K562 (cell line): ENCODE results near the gene SV2A. TPM values are rescaled to one million over a fixed set of nuclear protein-coding genes. Genes with fewer than 3 reads are reported as not detected.
A peak's percentile ranks its signal among the peaks of the same experiment; 100 is the strongest.

Source experiments
- ATAC-seq: fragments of 200-7000 bp; cut with Tn5 transposase; 3 replicates; pipeline ENCODE4 v1.9.1; 2020; ENCODE audit warnings: moderate library complexity
- BruUV-seq: library from RNA; stranded (reverse); fragments of 400-500 nt; replicated peaks from 2 replicates; lab custom pipeline; 2021; lab: Mats Ljungman, UMichigan
- CTCF ChIA-PET: fragments of 300-600 bp; formaldehyde crosslinking; extraction: SDS; loops from one replicate; lab custom pipeline; 2021; ENCODE audit warnings: low intra/inter-chr PET ratio; lab: Yijun Ruan, JAX
- POLR2A ChIA-PET: fragments of 300-600, 350-650 bp; sonication (Branson Sonifier 250); formaldehyde crosslinking; extraction: SDS; loops from one replicate; lab custom pipeline; 2021; ENCODE audit warnings: antibody characterized with exemption, inconsistent platforms; lab: Yijun Ruan, JAX
- DNase-seq, 4 experiments: peaks; one replicate each; pipeline versions ENCODE4 v3.0.0 to v3.0.0-alpha.2; 2011 to 2018; ENCODE audit warnings: low spot score in 3 of 4, mixed read lengths in 3 of 4; ENCODE audit errors: extremely low read depth in 1 of 4
- FAIRE-seq: peaks from 2 replicates; lab custom pipeline; 2011; peaks lifted over from hg19 to GRCh38; lab: Jason Lieb, UNC
- H2AFZ ChIP-seq: 2 replicates; pipeline ENCODE4 v1.6.0; 2011; ENCODE audit warnings: low read depth, low read length, control low read depth, inconsistent platforms
- H3K27ac ChIP-seq: fragments of 200-600 bp; 3 replicates; pipeline ENCODE4 v1.8.0; 2011; ENCODE audit warnings: low read depth, mild to moderate bottlenecking, control low read depth, inconsistent platforms, low read length, moderate library complexity, mixed read lengths; ENCODE audit errors: extremely low read depth
- H3K27me3 ChIP-seq, 2 experiments: fragments of 300-600 bp in 1 of 2; 2 replicates in 1 of 2; 3 replicates in 1 of 2; pipeline versions ENCODE4 v1.6.0 to v1.8.0; 2011; ENCODE audit warnings: inconsistent platforms in 2 of 2, low read length in 2 of 2, mild to moderate bottlenecking in 1 of 2, mixed read lengths in 1 of 2, moderate library complexity in 1 of 2; ENCODE audit not compliant: control insufficient read depth in 2 of 2, insufficient read depth in 2 of 2
- H3K36me3 ChIP-seq: fragments of 300-600 bp; 3 replicates; pipeline ENCODE4 v1.8.0; 2011; ENCODE audit warnings: mild to moderate bottlenecking, low read length, inconsistent platforms; ENCODE audit not compliant: control insufficient read depth, insufficient read depth
- H3K4me1 ChIP-seq, 2 experiments: fragments of 200-600 bp in 1 of 2; replicated peaks in 1 of 2; 2 replicates in 1 of 2; 3 replicates in 1 of 2; pipeline versions ENCODE4 v1.5.1 to v1.8.0; 2011; ENCODE audit warnings: inconsistent platforms in 2 of 2, low read length in 2 of 2, mild to moderate bottlenecking in 1 of 2, mixed read lengths in 1 of 2, moderate library complexity in 1 of 2; ENCODE audit not compliant: control insufficient read depth in 2 of 2, insufficient read depth in 2 of 2
- H3K4me2 ChIP-seq: 2 replicates; pipeline ENCODE4 v1.6.1; 2011; ENCODE audit warnings: low read length, control low read depth, inconsistent platforms, mixed read lengths; ENCODE audit not compliant: insufficient read depth
- H3K4me3 ChIP-seq: fragments of 200-600 bp; sonication (generic), shearing (Covaris generic); 2 replicates; pipeline ENCODE4 v1.5.1; 2016; ENCODE audit warnings: control low read depth, inconsistent platforms
- H3K79me2 ChIP-seq: fragments of 200-600 bp; 3 replicates; pipeline ENCODE4 v1.8.0; 2011; ENCODE audit warnings: low read length, inconsistent platforms; ENCODE audit not compliant: control insufficient read depth, insufficient read depth
- H3K9ac ChIP-seq, 2 experiments: 2 replicates each; pipeline versions ENCODE4 v1.6.0 to v1.6.1; 2011; ENCODE audit warnings: low read depth in 2 of 2, low read length in 2 of 2, control low read depth in 1 of 2, inconsistent platforms in 1 of 2, mild to moderate bottlenecking in 1 of 2, mixed read lengths in 1 of 2; ENCODE audit not compliant: insufficient read depth in 1 of 2
- H3K9me1 ChIP-seq: one replicate; pipeline ENCODE4 v1.6.0; 2011; ENCODE audit warnings: inconsistent platforms, mild to moderate bottlenecking, low read length, moderate library complexity; ENCODE audit not compliant: control insufficient read depth, insufficient read depth
- H3K9me3 ChIP-seq: replicated peaks from 2 replicates; pipeline ENCODE4 v1.5.1; 2011; ENCODE audit warnings: low read depth, low read length, inconsistent platforms; ENCODE audit not compliant: control insufficient read depth, insufficient read depth
- H4K20me1 ChIP-seq: replicated peaks from 2 replicates; pipeline ENCODE4 v1.6.1; 2011; ENCODE audit warnings: low read length, inconsistent platforms, mixed read lengths; ENCODE audit not compliant: control insufficient read depth, insufficient read depth
- E2F3 ChIP-seq: fragments of 250-450 bp; sonication (Bioruptor Pico); IDR thresholded peaks from 2 replicates; pipeline ENCODE4 v1.4.0; 2020; ENCODE audit warnings: mild to moderate bottlenecking
- ETV5 ChIP-seq: sonication (generic); formaldehyde crosslinking; IDR thresholded peaks from 2 replicates; pipeline ENCODE4 v1.4.0; 2020; ENCODE audit warnings: low read depth, mild to moderate bottlenecking, missing genetic modification reagents
- GATAD2A ChIP-seq: fragments of 450-650 bp; IDR thresholded peaks from 2 replicates; pipeline ENCODE4 v1.6.1; 2017
- HMGXB4 ChIP-seq: sonication (generic); formaldehyde crosslinking; IDR thresholded peaks from 2 replicates; pipeline ENCODE4 v1.8.1; 2023; ENCODE audit warnings: mild to moderate bottlenecking, missing genetic modification reagents
- HNRNPK ChIP-seq: fragments of 200-400 bp; formaldehyde crosslinking; IDR thresholded peaks from one replicate; pipeline ENCODE4 v1.6.1; 2018; ENCODE audit warnings: mild to moderate bottlenecking, low read depth, low read length; ENCODE audit not compliant: poor library complexity, severe bottlenecking
- NR1H2 ChIP-seq: sonication (generic); formaldehyde crosslinking; IDR thresholded peaks from 2 replicates; pipeline ENCODE4 v1.4.0; 2020; ENCODE audit warnings: mild to moderate bottlenecking, missing genetic modification reagents
- PCBP1 ChIP-seq: fragments of 200-400 bp; formaldehyde crosslinking; IDR thresholded peaks from 2 replicates; pipeline ENCODE4 v1.6.1; 2018; ENCODE audit warnings: mild to moderate bottlenecking, low read depth, low read length; ENCODE audit not compliant: poor library complexity, severe bottlenecking
- PCBP2 ChIP-seq: fragments of 200-400 bp; formaldehyde crosslinking; IDR thresholded peaks from 2 replicates; pipeline ENCODE4 v1.6.1; 2018; ENCODE audit warnings: low read length, low read depth, mild to moderate bottlenecking, moderate library complexity; ENCODE audit not compliant: poor library complexity, severe bottlenecking
- RCOR1 ChIP-seq, 2 experiments: IDR thresholded peaks; 2 replicates each; pipeline ENCODE4 v1.6.1; 2012; ENCODE audit warnings: low read depth in 2 of 2, low read length in 2 of 2, borderline replicate concordance in 1 of 2, improper control_type of control experiment in 1 of 2
- ZBTB8A ChIP-seq: fragments of 450-650 bp; IDR thresholded peaks from 2 replicates; pipeline ENCODE4 v1.6.1; 2018; ENCODE audit warnings: mild to moderate bottlenecking, moderate library complexity; ENCODE audit not compliant: partially characterized antibody
- ZNF12 ChIP-seq: sonication (generic); formaldehyde crosslinking; IDR thresholded peaks from 2 replicates; pipeline ENCODE4 v1.4.0; 2020; ENCODE audit warnings: mild to moderate bottlenecking, missing genetic modification reagents
- ZNF764 ChIP-seq: fragments of 250-450 bp; sonication (Bioruptor Pico); IDR thresholded peaks from 2 replicates; pipeline ENCODE4 v1.4.0; 2020; ENCODE audit warnings: low read depth, mild to moderate bottlenecking, moderate library complexity
- WGBS: fragments of 100-300 bp; shearing (Covaris generic); methylation state at CpG from one replicate; pipeline ENCODE4 v1.1.6; 2016; ENCODE audit warnings: low coverage, mixed read lengths; ENCODE audit not compliant: insufficient coverage; ENCODE audit errors: missing lambda C conversion rate; 5-methylcytosine and 5-hydroxymethylcytosine counted together
- in situ Hi-C: fragments of 300-500 bp; cut with MboI; formaldehyde crosslinking; loops from 4 replicates; pipeline ENCODE4 v1.15.0; 2018; ENCODE audit warnings: inconsistent platforms, mixed read lengths
- intact Hi-C: fragments of 100-400 bp; cut with micrococcal nuclease; formaldehyde crosslinking; loops from 2 replicates; pipeline ENCODE4 v1.14.2; 2022
- polyA plus RNA-seq, 8 experiments: library from polyadenylated mRNA; depleted of rRNA in 4 of 8; stranded (reverse) in 5 of 8; unstranded in 3 of 8; fragments of >200 nt; fragmentation: Nextera tagmentation in 2 of 8; fragmentation: Illumina TruSeq in 1 of 8; extraction: Ambion mirVana in 2 of 8; extraction: Trizol in 1 of 8; gene quantifications; 2 replicates each; pipeline versions ENCODE4 v1.2.1 to v1.2.3, GENCODE V29; 2011 to 2014; ENCODE audit warnings: inconsistent platforms in 1 of 8, missing spikeins in 1 of 8
- total RNA-seq, 7 experiments: library from RNA; depleted of rRNA in 6 of 7; stranded (reverse); fragments of >200 nt in 6 of 7; fragmentation: Illumina TruSeq in 2 of 7; extraction: Trizol in 2 of 7; gene quantifications; 2 replicates each; pipeline versions ENCODE4 v1.2.1 to v1.2.3, GENCODE V29; 2011 to 2021; ENCODE audit warnings: low replicate concordance in 1 of 7
- TF ChIP-seq, protein P1 (sequence below), 2 experiments: IDR thresholded peaks; 2 replicates each; pipeline ENCODE4 v1.6.1; 2011; ENCODE audit warnings: borderline replicate concordance in 1 of 2, control low read depth in 1 of 2, low read depth in 1 of 2, low read length in 1 of 2, mild to moderate bottlenecking in 1 of 2, mixed read lengths in 1 of 2, moderate library complexity in 1 of 2; ENCODE audit not compliant: insufficient read depth in 1 of 2, insufficient read length in 1 of 2, poor library complexity in 1 of 2, severe bottlenecking in 1 of 2; ENCODE audit errors: extremely low read depth in 1 of 2

SV2A gene
- total and polyA plus RNA-seq, 9 of the 15 experiments (the other 6 are each of a cell fraction or from before 2014, with no cell fraction given) = 0.07 to 0.22 (median 0.11) TPM; not detected in 1

- Histone ChIP-seq H2AFZ (no peak overlapping the region), H3K9me1 (no peaks in the 10 kb centered on the region), H3K36me3 (peaks cover 50% of the 10 kb centered on the region), H3K27me3 (no peaks in the 10 kb centered on the region), H3K27ac (no peak overlapping the region), H4K20me1 (0 out of 2 replicates have a peak, but pooled peaks cover 3% of the 10 kb centered on the region), H3K9me3 (no peaks in the 10 kb centered on the region), H3K9ac (no peak overlapping the region), H3K4me3 (no peak overlapping the region), H3K4me2 (no peak overlapping the region), H3K79me2 (peaks cover 36% of the 10 kb centered on the region), H3K4me1 (peaks cover 11 to 15% of the 10 kb centered on the region in 2 experiments)
- DNase-seq = peak in 1 of 4 experiments; percentile 24
- ChIA-PET CTCF (no interaction called here), POLR2A (interaction anchor here (1.2 to 1.6 kb wide), 2 partner anchors 37 to 39 kb away, joined by 4 to 11 read pairs; a partner anchor contains a TSS)
- BruUV-seq = no TSS peak
- in situ Hi-C loops = no loop called here
- intact Hi-C loops = no loop called here
- no peak for FAIRE-seq
- TF ChIP-seq HMGXB4 (CRISPR knock-in tag) (no peak), ZNF764 (CRISPR knock-in tag) (no peak), PCBP1 (no peak), HNRNPK (no peak), ETV5 (CRISPR knock-in tag) (no peak), PCBP2 (no peak), E2F3 (CRISPR knock-in tag) (no peak), RCOR1 (IDR thresholded peaks at IDR 0.05; ENCODE audit: borderline replicate concordance in 1 of 2, low read depth in 2 of 2, low read length in 2 of 2) (no peak), GATAD2A (no peak), NR1H2 (CRISPR knock-in tag) (no peak), ZBTB8A (no peak), ZNF12 (no peak)
- TF ChIP-seq, protein P1, sequence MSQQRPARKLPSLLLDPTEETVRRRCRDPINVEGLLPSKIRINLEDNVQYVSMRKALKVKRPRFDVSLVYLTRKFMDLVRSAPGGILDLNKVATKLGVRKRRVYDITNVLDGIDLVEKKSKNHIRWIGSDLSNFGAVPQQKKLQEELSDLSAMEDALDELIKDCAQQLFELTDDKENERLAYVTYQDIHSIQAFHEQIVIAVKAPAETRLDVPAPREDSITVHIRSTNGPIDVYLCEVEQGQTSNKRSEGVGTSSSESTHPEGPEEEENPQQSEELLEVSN (IDR thresholded peaks at IDR 0.05; ENCODE audit: borderline replicate concordance in 1 of 2, extremely low read depth in 1 of 2, insufficient read depth in 1 of 2, insufficient read length in 1 of 2, low read depth in 1 of 2, low read length in 1 of 2, poor library complexity in 1 of 2, severe bottlenecking in 1 of 2) = no peak
- no peak for ATAC-seq
- WGBS = 84% methylated on average over 7 of the region's 10 CpGs
Measured at GRCh38 chr1:149923626-149924025, 6.0 kb upstream of the SV2A start.
